HepG2 (cell line): ENCODE data around the gene CEBPB. TPM values are rescaled to one million over a fixed set of nuclear protein-coding genes. Genes with fewer than 3 reads are reported as not detected.

ENCODE experiments used
- ATF1 ChIP-seq: IDR thresholded peaks from 2 replicates; pipeline ENCODE4 v1.6.1; 2016; ENCODE audit warnings: mild to moderate bottlenecking, control low read depth
- BCL6 ChIP-seq: IDR thresholded peaks from 2 replicates; pipeline ENCODE4 v1.6.1; 2016; ENCODE audit warnings: missing genetic modification reagents, missing compliant biosample characterization
- CHD2 ChIP-seq: IDR thresholded peaks from 2 replicates; pipeline ENCODE4 v1.6.1; 2011; ENCODE audit warnings: low read depth, low read length, improper control_type of control experiment
- CREB1 ChIP-seq, 2 experiments: fragments of 450-650 bp in 1 of 2; IDR thresholded peaks; 2 replicates each; pipeline ENCODE4 v1.6.1; 2016 to 2017; ENCODE audit warnings: control low read depth in 1 of 2, mild to moderate bottlenecking in 1 of 2, missing compliant biosample characterization in 1 of 2, missing genetic modification characterization in 1 of 2
- DMTF1 ChIP-seq: sonication (generic); formaldehyde crosslinking; IDR thresholded peaks from 2 replicates; pipeline ENCODE4 v1.4.0; 2020; ENCODE audit warnings: mild to moderate bottlenecking, missing genetic modification reagents
- HNF1A ChIP-seq, 2 experiments: sonication (generic) in 1 of 2; formaldehyde crosslinking in 1 of 2; IDR thresholded peaks; 2 replicates each; pipeline versions ENCODE4 v1.4.0 to v1.6.1; 2016 to 2020; ENCODE audit warnings: borderline replicate concordance in 1 of 2, low read depth in 1 of 2, mild to moderate bottlenecking in 1 of 2, missing genetic modification reagents in 1 of 2
- LBX2 ChIP-seq: sonication (generic); formaldehyde crosslinking; IDR thresholded peaks from 2 replicates; pipeline ENCODE4 v1.5.0; 2020; ENCODE audit warnings: missing genetic modification reagents, mild to moderate bottlenecking, borderline replicate concordance
- NCOA5 ChIP-seq: sonication (generic); formaldehyde crosslinking; IDR thresholded peaks from 2 replicates; pipeline ENCODE4 v1.4.0; 2020; ENCODE audit warnings: missing genetic modification reagents
- RBFOX2 ChIP-seq: fragments of 200-400 bp; formaldehyde crosslinking; IDR thresholded peaks from 2 replicates; pipeline ENCODE4 v1.6.1; 2017; ENCODE audit warnings: low read depth, mild to moderate bottlenecking, low read length
- SRSF4 ChIP-seq: fragments of 200-400 bp; formaldehyde crosslinking; IDR thresholded peaks from one replicate; pipeline ENCODE4 v1.6.1; 2018; ENCODE audit warnings: mild to moderate bottlenecking, low read depth, low read length, moderate library complexity; ENCODE audit not compliant: poor library complexity, severe bottlenecking
- ZBTB20 ChIP-seq: sonication (generic); formaldehyde crosslinking; IDR thresholded peaks from 2 replicates; pipeline ENCODE4 v1.8.1; 2023; ENCODE audit warnings: missing genetic modification reagents, low read depth, mild to moderate bottlenecking, borderline replicate concordance
- ZFP36L1 ChIP-seq: sonication (generic); formaldehyde crosslinking; IDR thresholded peaks from 2 replicates; pipeline ENCODE4 v1.8.0; 2022; ENCODE audit warnings: mild to moderate bottlenecking, missing genetic modification reagents, moderate library complexity
- ZNF263 ChIP-seq: sonication (generic); formaldehyde crosslinking; IDR thresholded peaks from 2 replicates; pipeline ENCODE4 v1.4.0; 2020; ENCODE audit warnings: missing genetic modification reagents
- ZNF282 ChIP-seq: fragments of 450-650 bp; IDR thresholded peaks from 2 replicates; pipeline ENCODE4 v1.6.1; 2018; ENCODE audit not compliant: partially characterized antibody
- ZNF703 ChIP-seq: sonication (generic); formaldehyde crosslinking; IDR thresholded peaks from 2 replicates; pipeline ENCODE4 v1.5.1; 2020; ENCODE audit warnings: missing genetic modification reagents, mild to moderate bottlenecking, moderate library complexity, borderline replicate concordance
- ZSCAN30 ChIP-seq: sonication (generic); formaldehyde crosslinking; IDR thresholded peaks from 2 replicates; pipeline ENCODE4 v1.5.0; 2020; ENCODE audit warnings: mild to moderate bottlenecking, missing genetic modification reagents
- polyA plus RNA-seq, 8 experiments: library from polyadenylated mRNA; depleted of rRNA in 3 of 8; stranded (reverse) in 7 of 8; unstranded in 1 of 8; fragments of >200 nt; fragmentation: Illumina TruSeq in 4 of 8; extraction: Trizol in 4 of 8; gene quantifications; 2 replicates each; pipeline versions ENCODE4 v1.2.1 to v1.2.3, GENCODE V29; 2011 to 2016; ENCODE audit warnings: low read depth in 4 of 8, missing spikeins in 1 of 8, mixed read lengths in 1 of 8; ENCODE audit not compliant: insufficient read depth in 1 of 8
- total RNA-seq, 5 experiments: library from RNA; depleted of rRNA; stranded (reverse); fragments of >200 nt; fragmentation: Illumina TruSeq; extraction: Trizol; gene quantifications; 2 replicates each; pipeline ENCODE4 v1.2.3, GENCODE V29; 2016; ENCODE audit warnings: low read depth in 1 of 5

Gene CEBPB
- total and polyA plus RNA-seq, 2 of the 13 experiments (the other 11 are each of a cell fraction or from before 2014, with no cell fraction given), result 18.5 to 28.2 TPM

GRCh38 chr20:50190251-50191064 is at the start of gene CEBPB (continued):
- TF ChIP-seq BCL6 (CRISPR knock-in tag), result peak; percentile 69
- TF ChIP-seq ZBTB20 (CRISPR knock-in tag), result peak; percentile 54; the same call in 1 of the 2 replicates
- TF ChIP-seq ZNF282, result no peak
- peak; percentile 83; the same call in 1 of the 2 replicates for TF ChIP-seq CREB1 (IDR thresholded peaks at IDR 0.05)
- TF ChIP-seq CREB1 (CRISPR knock-in tag; IDR thresholded peaks at IDR 0.05), result no peak
- TF ChIP-seq ATF1 (CRISPR knock-in tag), result no peak
- peak; percentile 96 for TF ChIP-seq ZSCAN30
- peak; percentile 97 for TF ChIP-seq RBFOX2
- no peak for TF ChIP-seq ZNF703 (CRISPR knock-in tag)
- no peak for TF ChIP-seq ZFP36L1
- no peak for TF ChIP-seq NCOA5
- no peak; the same call in 1 of the 2 replicates for TF ChIP-seq LBX2
- no peak for TF ChIP-seq DMTF1 (CRISPR knock-in tag)
- TF ChIP-seq SRSF4, result peak; percentile 90
- peak; percentile 61; the same call in 1 of the 2 replicates for TF ChIP-seq ZNF263 (CRISPR knock-in tag)
- TF ChIP-seq CHD2, result peak; percentile 42
- no peak for TF ChIP-seq HNF1A (IDR thresholded peaks at IDR 0.05; ENCODE audit: low read depth)
- peak; percentile 32; the same call in 1 of the 2 replicates for TF ChIP-seq HNF1A (CRISPR knock-in tag; IDR thresholded peaks at IDR 0.05; ENCODE audit: borderline replicate concordance)
